Endothelial cell of umbilical vein (primary cell): ENCODE data around the gene SMIM10. TPM values are rescaled to one million over a fixed set of nuclear protein-coding genes. Genes with fewer than 3 reads are reported as not detected.
"Not testable (repeated sequence)": the region's sequence is repeated elsewhere in the genome, so short reads cannot be mapped to it uniquely, and the experiment has no call there.

Experiments
- BruUV-seq: library from RNA; stranded (reverse); fragments of 400-500 nt; replicated peaks from 2 replicates; lab custom pipeline; 2021; lab: Mats Ljungman, UMichigan
- CTCF ChIA-PET: fragments of 300-600, 350-600 bp; sonication (Branson Sonifier 250); formaldehyde crosslinking; loops from one replicate; lab custom pipeline; 2021; ENCODE audit warnings: antibody characterized with exemption, inconsistent platforms; lab: Charles Lee
- POLR2A ChIA-PET: fragments of 300-600, 350-600 bp; sonication (Branson Sonifier 250); formaldehyde crosslinking; loops from one replicate; lab custom pipeline; 2021; ENCODE audit warnings: antibody characterized with exemption, inconsistent platforms; lab: Charles Lee
- DNase-seq: peaks from one replicate; pipeline ENCODE4 v3.0.0-alpha.2; 2011; ENCODE audit warnings: low read depth, low spot score
- FAIRE-seq: peaks from 2 replicates; lab custom pipeline; 2011; peaks lifted over from hg19 to GRCh38; lab: Jason Lieb, UNC
- H2AFZ ChIP-seq: 2 replicates; pipeline ENCODE4 v1.6.0; 2012; ENCODE audit warnings: low read depth, low read length, control low read depth, inconsistent platforms
- H3K27ac ChIP-seq: 2 replicates; pipeline ENCODE4 v1.5.1; 2011; ENCODE audit warnings: low read depth, mild to moderate bottlenecking, control low read depth, low read length, moderate library complexity; ENCODE audit not compliant: insufficient read depth
- H3K27me3 ChIP-seq, 2 experiments: 2 replicates each; pipeline versions ENCODE4 v1.6.0 to v1.6.1; 2011; ENCODE audit warnings: low read length in 2 of 2, mixed read lengths in 1 of 2; ENCODE audit not compliant: control insufficient read depth in 2 of 2, insufficient read depth in 2 of 2
- H3K36me3 ChIP-seq, 2 experiments: 2 replicates in 1 of 2; 3 replicates in 1 of 2; pipeline ENCODE4 v1.5.1; 2011; ENCODE audit warnings: low read length in 2 of 2, mild to moderate bottlenecking in 1 of 2, moderate library complexity in 1 of 2; ENCODE audit not compliant: control insufficient read depth in 2 of 2, insufficient read depth in 2 of 2; ENCODE audit errors: extremely low read depth in 1 of 2
- H3K4me1 ChIP-seq: 3 replicates; pipeline ENCODE4 v1.5.1; 2011; ENCODE audit warnings: mild to moderate bottlenecking, low read length; ENCODE audit not compliant: control insufficient read depth, insufficient read depth; ENCODE audit errors: extremely low read depth
- H3K4me2 ChIP-seq: 2 replicates; pipeline ENCODE4 v1.6.1; 2011; ENCODE audit warnings: low read length, control low read depth, mixed read lengths; ENCODE audit not compliant: insufficient read depth
- H3K4me3 ChIP-seq, 3 experiments: fragments of 200-600 bp in 1 of 3; sonication (generic), shearing (Covaris generic) in 1 of 3; replicated peaks in 1 of 3; 2 replicates each; pipeline ENCODE4 v1.5.1; 2011 to 2016; ENCODE audit warnings: control low read depth in 3 of 3, low read length in 3 of 3, mild to moderate bottlenecking in 2 of 3, inconsistent platforms in 1 of 3, low read depth in 1 of 3, moderate library complexity in 1 of 3; ENCODE audit not compliant: insufficient read depth in 1 of 3
- H3K79me2 ChIP-seq: 2 replicates; pipeline ENCODE4 v1.6.0; 2012; ENCODE audit warnings: low read length, inconsistent platforms; ENCODE audit not compliant: control insufficient read depth, insufficient read depth
- H3K9ac ChIP-seq: replicated peaks from 2 replicates; pipeline ENCODE3; 2011; ENCODE audit warnings: low read length, control low read depth; ENCODE audit not compliant: insufficient read depth; ENCODE audit errors: extremely low read depth
- H3K9me1 ChIP-seq: replicated peaks from 3 replicates; pipeline ENCODE4 v1.6.0; 2011; ENCODE audit warnings: mild to moderate bottlenecking, low read length; ENCODE audit not compliant: control insufficient read depth, insufficient read depth; ENCODE audit errors: extremely low read depth
- H3K9me3 ChIP-seq: replicated peaks from 2 replicates; pipeline ENCODE4 v1.5.1; 2012; ENCODE audit warnings: low read length, inconsistent platforms; ENCODE audit not compliant: control insufficient read depth, insufficient read depth
- H4K20me1 ChIP-seq: replicated peaks from 2 replicates; pipeline ENCODE3; 2011; ENCODE audit warnings: mild to moderate bottlenecking, low read length; ENCODE audit not compliant: control insufficient read depth, insufficient read depth; ENCODE audit errors: extremely low read depth
- CTCF ChIP-seq, 2 donors: IDR thresholded peaks; 1 replicate in 1 of 2; 2 replicates in 1 of 2; pipeline ENCODE4 v1.5.1; 2011; ENCODE audit warnings: low read length in 2 of 2, mild to moderate bottlenecking in 2 of 2, moderate library complexity in 2 of 2, control low read depth in 1 of 2, inconsistent platforms in 1 of 2, low read depth in 1 of 2; ENCODE audit not compliant: insufficient read depth in 1 of 2; ENCODE audit errors: extremely low read depth in 1 of 2
- EZH2 ChIP-seq: IDR thresholded peaks from 2 replicates; pipeline ENCODE4 v1.6.1; 2012; ENCODE audit warnings: borderline replicate concordance, low read depth, mild to moderate bottlenecking, moderate library complexity, low read length, inconsistent platforms; ENCODE audit not compliant: severe bottlenecking
- FOS ChIP-seq: IDR thresholded peaks from 2 replicates; pipeline ENCODE4 v1.6.1; 2011; ENCODE audit warnings: mild to moderate bottlenecking, low read length, moderate library complexity, borderline replicate concordance; ENCODE audit not compliant: insufficient read depth
- GATA2 ChIP-seq: IDR thresholded peaks from 2 replicates; pipeline ENCODE4 v1.7.0; 2011; ENCODE audit warnings: low read depth, mild to moderate bottlenecking, moderate library complexity, mixed read lengths, low read length; ENCODE audit not compliant: insufficient read length, insufficient read depth
- JUN ChIP-seq: IDR thresholded peaks from 2 replicates; pipeline ENCODE4 v1.6.1; 2011; ENCODE audit warnings: borderline replicate concordance, low read depth; ENCODE audit not compliant: insufficient read length, insufficient read depth
- MAX ChIP-seq: IDR thresholded peaks from 2 replicates; pipeline ENCODE4 v1.6.1; 2011; ENCODE audit not compliant: insufficient read depth, insufficient read length
- MYC ChIP-seq: IDR thresholded peaks from one replicate; pipeline ENCODE4 v1.6.1; 2011; ENCODE audit warnings: mild to moderate bottlenecking, low read depth, low read length
- POLR2A ChIP-seq: IDR thresholded peaks from 2 replicates; pipeline ENCODE4 v1.6.1; 2012; ENCODE audit warnings: low read depth, mild to moderate bottlenecking, control low read depth, low read length
- POLR2AphosphoS5 ChIP-seq: IDR thresholded peaks from 2 replicates; pipeline ENCODE4 v1.6.1; 2012; ENCODE audit warnings: low read depth, mild to moderate bottlenecking, control low read depth, low read length, moderate library complexity; ENCODE audit not compliant: insufficient read depth
- dilution Hi-C: fragments of 300-500 bp; cut with MboI; formaldehyde crosslinking; loops from one replicate; pipeline ENCODE4 v1.15.0; 2019; ENCODE audit warnings: low sequenced_read_pairs; ENCODE audit not compliant: extremely low pct_ligation_motif_present
- intact Hi-C: fragments of 100-400 bp; cut with micrococcal nuclease; formaldehyde crosslinking; loops from one replicate; pipeline ENCODE4 v1.10.0; 2022
- polyA plus RNA-seq, 4 experiments: library from polyadenylated mRNA; depleted of rRNA in 3 of 4; stranded (reverse) in 3 of 4; unstranded in 1 of 4; fragments of >200 nt; gene quantifications; 2 replicates each; pipeline versions ENCODE4 v1.2.1 to v1.2.3, GENCODE V29; 2011 to 2012; ENCODE audit warnings: missing spikeins in 1 of 4
- total RNA-seq: library from RNA; stranded (reverse); gene quantifications from 2 replicates; pipeline ENCODE4 v1.2.3, GENCODE V29; 2021

Gene SMIM10
- total and polyA plus RNA-seq, 2 donors (not counting 3 experiments of a cell fraction or from before 2014, with no cell fraction given): 2.0 to 2.7 TPM

- H3K27ac ChIP-seq: no peak overlapping the region
- H3K4me1 ChIP-seq: no peaks in the 10 kb centered on the region
- dilution Hi-C loops (no loop called here), intact Hi-C loops (no loop called here)
- no peaks in the 10 kb centered on the region for H3K79me2 ChIP-seq
- no peaks in the 10 kb centered on the region for H3K9me3 ChIP-seq
- peaks cover 0 to 2% of the 10 kb centered on the region in 2 experiments for H3K27me3 ChIP-seq
- no peak overlapping the region for H3K9ac ChIP-seq
- H3K36me3 ChIP-seq: no peaks in the 10 kb centered on the region
- no peak for FAIRE-seq
- no peak for DNase-seq
- POLR2A ChIA-PET: no interaction called here
- CTCF ChIA-PET: no interaction called here
- H2AFZ ChIP-seq: no peak overlapping the region
- BruUV-seq: no TSS peak
- no peaks in the 10 kb centered on the region for H4K20me1 ChIP-seq
- no peak overlapping the region for H3K4me3 ChIP-seq
- H3K9me1 ChIP-seq: no peaks in the 10 kb centered on the region
- no peak overlapping the region for H3K4me2 ChIP-seq
- TF ChIP-seq GATA2 (no peak), CTCF (IDR thresholded peaks at IDR 0.05; ENCODE audit: extremely low read depth in 1 of 2, insufficient read depth in 1 of 2, low read depth in 1 of 2, low read length in 2 of 2) (no peak), EZH2 (no peak), MAX (no peak), FOS (no peak), JUN (no peak), MYC (no peak), POLR2A (no peak), POLR2AphosphoS5 (no peak)
These were observed 24.9 kb downstream of the SMIM10 start for GRCh38 chrX:135015523-135016245.

GRCh38 chrX:135019890-135020289 is 29.1 kb downstream of the SMIM10 start:
- CTCF ChIA-PET, BruUV-seq, FAIRE-seq: not testable (repeated sequence)

More at GRCh38 chrX:135019890-135020289, 29.1 kb downstream of the SMIM10 start:
- H3K79me2 ChIP-seq, H3K4me2 ChIP-seq, H4K20me1 ChIP-seq, dilution Hi-C loops, H3K9ac ChIP-seq, H3K9me1 ChIP-seq, H3K36me3 ChIP-seq, H3K4me3 ChIP-seq, DNase-seq, H2AFZ ChIP-seq, H3K4me1 ChIP-seq, H3K9me3 ChIP-seq, H3K27ac ChIP-seq, POLR2A ChIA-PET, H3K27me3 ChIP-seq: not testable (repeated sequence)
- intact Hi-C loops: loop anchor here (10.0 kb wide), 1 partner anchor 215 kb away; a partner anchor contains a TSS
